Measurements from ENCODE around the gene FAM210B. TPM values are rescaled to one million over a fixed set of nuclear protein-coding genes. Genes with fewer than 3 reads are reported as not detected.

FAM210B gene
- total and polyA plus RNA-seq, 2 experiments from 2014 or later = 64.2 to 101 TPM

- Histone ChIP-seq H3K4me1 (ENCODE audit: low read depth) (peaks cover 43% of the 10 kb centered on the region), H3K36me3 (peaks cover 15% of the 10 kb centered on the region), H3K27me3 (no peaks in the 10 kb centered on the region), H3K27ac (peak overlapping the region; percentile 91), H3K9me3 (ENCODE audit: low read depth) (no peaks in the 10 kb centered on the region), H3K4me3 (no peak overlapping the region)
- no peak for TF ChIP-seq CTCF (IDR thresholded peaks at IDR 0.05; ENCODE audit: low read depth, low read length)
- DNase-seq (ENCODE audit: low read depth in 1 of 2, low spot score in 1 of 2) = peak in 1 of 2 donors; percentile 82
Observed at GRCh38 chr20:56380375-56380774, 21.6 kb downstream of the FAM210B start.

- no peak for TF ChIP-seq CTCF (IDR thresholded peaks at IDR 0.05; ENCODE audit: low read depth, low read length)
- Histone ChIP-seq H3K4me3 (no peak overlapping the region), H3K27me3 (no peaks in the 10 kb centered on the region), H3K4me1 (ENCODE audit: low read depth) (peaks cover 40% of the 10 kb centered on the region), H3K27ac (peak overlapping the region; percentile 91), H3K36me3 (peaks cover 22% of the 10 kb centered on the region), H3K9me3 (ENCODE audit: low read depth) (no peaks in the 10 kb centered on the region)
- no peak for DNase-seq (ENCODE audit: low read depth in 1 of 2, low spot score in 1 of 2)
Observed at GRCh38 chr20:56381501-56381900, 22.7 kb downstream of the FAM210B start.

- H3K4me3 ChIP-seq = no peak overlapping the region
- peak in 1 of 2 donors; percentile 84 for DNase-seq (ENCODE audit: low read depth in 1 of 2, low spot score in 1 of 2)
Observed at GRCh38 chr20:56382696-56383095, 23.9 kb downstream of the FAM210B start.

GRCh38 chr20:56383334-56383733 lies 24.6 kb downstream of the FAM210B start:
- H3K4me3 ChIP-seq = no peak overlapping the region
- H3K4me1 ChIP-seq (ENCODE audit: low read depth) = peaks cover 40% of the 10 kb centered on the region
- H3K27ac ChIP-seq = peak overlapping the region; percentile 91
- H3K27me3 ChIP-seq = no peaks in the 10 kb centered on the region
- no peak for TF ChIP-seq CTCF (IDR thresholded peaks at IDR 0.05; ENCODE audit: low read depth, low read length)
- H3K36me3 ChIP-seq = peaks cover 27% of the 10 kb centered on the region
- no peaks in the 10 kb centered on the region for H3K9me3 ChIP-seq (ENCODE audit: low read depth)
- DNase-seq (ENCODE audit: low read depth in 1 of 2, low spot score in 1 of 2) = no peak

More at GRCh38 chr20:56382696-56383095, 23.9 kb downstream of the FAM210B start:
- TF ChIP-seq CTCF (IDR thresholded peaks at IDR 0.05; ENCODE audit: low read depth, low read length) = no peak
- Histone ChIP-seq H3K36me3 (peaks cover 27% of the 10 kb centered on the region), H3K4me1 (ENCODE audit: low read depth) (peaks cover 40% of the 10 kb centered on the region), H3K27me3 (no peaks in the 10 kb centered on the region), H3K27ac (peak overlapping the region; percentile 91), H3K9me3 (ENCODE audit: low read depth) (no peaks in the 10 kb centered on the region)

GRCh38 chr20:56385130-56385529 lies 26.4 kb downstream of the FAM210B start:
- peaks cover 40% of the 10 kb centered on the region for H3K4me1 ChIP-seq (ENCODE audit: low read depth)
- TF ChIP-seq CTCF (IDR thresholded peaks at IDR 0.05; ENCODE audit: low read depth, low read length) = no peak
- H3K4me3 ChIP-seq = no peak overlapping the region
- H3K27me3 ChIP-seq = no peaks in the 10 kb centered on the region
- no peaks in the 10 kb centered on the region for H3K9me3 ChIP-seq (ENCODE audit: low read depth)
- H3K27ac ChIP-seq = no peak overlapping the region
- DNase-seq (ENCODE audit: low read depth in 1 of 2, low spot score in 1 of 2) = no peak
- peaks cover 19% of the 10 kb centered on the region for H3K36me3 ChIP-seq

- no peak overlapping the region for H3K27ac ChIP-seq
- DNase-seq (ENCODE audit: low read depth in 1 of 2, low spot score in 1 of 2) = no peak
- peaks cover 19% of the 10 kb centered on the region for H3K36me3 ChIP-seq
- H3K4me3 ChIP-seq = no peak overlapping the region
- H3K4me1 ChIP-seq (ENCODE audit: low read depth) = peaks cover 34% of the 10 kb centered on the region
- H3K27me3 ChIP-seq = no peaks in the 10 kb centered on the region
- no peaks in the 10 kb centered on the region for H3K9me3 ChIP-seq (ENCODE audit: low read depth)
- TF ChIP-seq CTCF (IDR thresholded peaks at IDR 0.05; ENCODE audit: low read depth, low read length) = no peak
Observed at GRCh38 chr20:56386219-56386618, 27.4 kb downstream of the FAM210B start.
